GM12801 (cell line): Measurements from ENCODE around the gene TIMM8B.

Experiments used
- TF ChIP-seq, protein P1 (sequence below): IDR thresholded peaks from one replicate; pipeline ENCODE4 v1.5.1; 2011; ENCODE audit warnings: control low read depth; ENCODE audit not compliant: insufficient read length; ENCODE audit errors: extremely low read depth

TIMM8B gene

GRCh38 chr11:112062923-112063322 is 23.6 kb downstream of the TIMM8B start:
- TF ChIP-seq, protein P1, sequence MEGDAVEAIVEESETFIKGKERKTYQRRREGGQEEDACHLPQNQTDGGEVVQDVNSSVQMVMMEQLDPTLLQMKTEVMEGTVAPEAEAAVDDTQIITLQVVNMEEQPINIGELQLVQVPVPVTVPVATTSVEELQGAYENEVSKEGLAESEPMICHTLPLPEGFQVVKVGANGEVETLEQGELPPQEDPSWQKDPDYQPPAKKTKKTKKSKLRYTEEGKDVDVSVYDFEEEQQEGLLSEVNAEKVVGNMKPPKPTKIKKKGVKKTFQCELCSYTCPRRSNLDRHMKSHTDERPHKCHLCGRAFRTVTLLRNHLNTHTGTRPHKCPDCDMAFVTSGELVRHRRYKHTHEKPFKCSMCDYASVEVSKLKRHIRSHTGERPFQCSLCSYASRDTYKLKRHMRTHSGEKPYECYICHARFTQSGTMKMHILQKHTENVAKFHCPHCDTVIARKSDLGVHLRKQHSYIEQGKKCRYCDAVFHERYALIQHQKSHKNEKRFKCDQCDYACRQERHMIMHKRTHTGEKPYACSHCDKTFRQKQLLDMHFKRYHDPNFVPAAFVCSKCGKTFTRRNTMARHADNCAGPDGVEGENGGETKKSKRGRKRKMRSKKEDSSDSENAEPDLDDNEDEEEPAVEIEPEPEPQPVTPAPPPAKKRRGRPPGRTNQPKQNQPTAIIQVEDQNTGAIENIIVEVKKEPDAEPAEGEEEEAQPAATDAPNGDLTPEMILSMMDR = no peak

DNA sequence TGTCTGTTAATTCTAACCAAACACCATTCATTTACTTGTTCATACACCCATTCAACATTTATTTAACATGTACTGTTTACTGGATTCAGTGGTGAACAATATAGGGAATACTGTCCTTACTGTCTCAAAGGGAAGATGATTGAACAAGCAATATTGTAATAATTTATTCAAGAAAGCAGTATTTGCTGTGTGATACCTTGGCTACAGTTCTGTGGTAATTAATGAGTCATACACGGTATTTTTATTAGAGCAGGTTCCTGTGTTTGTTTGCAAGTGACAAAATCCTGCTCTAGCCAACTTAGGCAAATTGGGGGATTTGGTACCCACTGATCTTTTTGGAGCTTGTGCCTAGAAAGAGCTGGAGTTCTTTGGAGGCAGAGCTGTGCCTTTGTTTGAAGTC is 28.5 kb downstream of the TIMM8B start:
- TF ChIP-seq, protein P1 = no peak

GRCh38 chr11:112057170-112057569 is 29.4 kb downstream of the TIMM8B start:
- TF ChIP-seq, protein P1 = no peak

GRCh38 chr11:112051768-112052167 is 34.8 kb downstream of the TIMM8B start:
- TF ChIP-seq, protein P1 = no peak

GRCh38 chr11:112050721-112051120 is 35.8 kb downstream of the TIMM8B start:
- TF ChIP-seq, protein P1 = no peak

DNA sequence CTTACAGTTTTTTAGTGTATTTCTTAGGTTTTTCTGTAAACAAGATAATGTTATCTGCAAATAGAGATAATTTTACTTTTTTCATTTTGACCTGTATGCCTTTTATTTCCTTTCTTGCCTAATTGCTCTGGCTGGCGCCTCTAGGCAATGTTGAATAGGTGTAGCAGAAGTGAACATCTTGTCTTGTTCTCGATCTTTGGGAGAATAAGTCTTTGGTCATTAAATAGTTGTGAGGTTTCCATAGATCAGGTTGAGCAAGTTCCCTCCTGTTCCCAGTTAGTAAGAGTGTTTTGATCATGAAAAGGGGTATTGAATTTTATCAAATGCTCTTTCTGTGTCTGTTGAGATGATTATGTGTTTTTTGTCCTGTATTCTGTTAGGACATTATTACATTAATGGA is 36.8 kb downstream of the TIMM8B start:
- TF ChIP-seq, protein P1 = no peak

GRCh38 chr11:112044961-112045360 is 41.6 kb downstream of the TIMM8B start:
- TF ChIP-seq, protein P1 = no peak

DNA sequence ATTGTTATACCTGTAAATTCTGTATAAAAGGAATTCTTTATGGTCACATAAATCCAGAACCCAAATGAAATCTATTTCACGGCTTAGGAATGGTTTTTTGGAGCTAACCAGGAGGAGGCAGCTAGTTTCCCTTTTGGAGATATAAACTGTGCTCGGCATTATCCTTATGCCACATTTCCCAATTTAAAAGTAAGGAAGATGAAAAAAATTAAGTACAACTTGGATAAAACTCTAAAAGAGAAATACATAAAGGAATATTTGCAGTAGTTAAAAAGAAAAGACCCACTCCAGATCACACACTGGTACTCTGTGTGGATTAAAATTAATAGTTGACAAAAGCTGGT is 43.6 kb downstream of the TIMM8B start:
- TF ChIP-seq, protein P1 = no peak
